Measurements from ENCODE around the gene EDN2. TPM values are rescaled to one million over a fixed set of nuclear protein-coding genes. Genes with fewer than 3 reads are reported as not detected.

The EDN2 gene
- total RNA-seq, 1 donor from 2014 or later, result not detected

GRCh38 chr1:41444246-41444645, 40.2 kb downstream of the EDN2 start:
- Histone ChIP-seq H3K27me3 (ENCODE audit: control insufficient read depth, insufficient read depth, low read length) (no peaks in the 10 kb centered on the region), H3K4me3 (ENCODE audit: low read depth, low read length) (no peak overlapping the region), H3K36me3 (ENCODE audit: control insufficient read depth, insufficient read depth, low read length) (no peaks in the 10 kb centered on the region)
- DNase-seq (ENCODE audit: low read depth), result no peak
- TF ChIP-seq, protein P1, sequence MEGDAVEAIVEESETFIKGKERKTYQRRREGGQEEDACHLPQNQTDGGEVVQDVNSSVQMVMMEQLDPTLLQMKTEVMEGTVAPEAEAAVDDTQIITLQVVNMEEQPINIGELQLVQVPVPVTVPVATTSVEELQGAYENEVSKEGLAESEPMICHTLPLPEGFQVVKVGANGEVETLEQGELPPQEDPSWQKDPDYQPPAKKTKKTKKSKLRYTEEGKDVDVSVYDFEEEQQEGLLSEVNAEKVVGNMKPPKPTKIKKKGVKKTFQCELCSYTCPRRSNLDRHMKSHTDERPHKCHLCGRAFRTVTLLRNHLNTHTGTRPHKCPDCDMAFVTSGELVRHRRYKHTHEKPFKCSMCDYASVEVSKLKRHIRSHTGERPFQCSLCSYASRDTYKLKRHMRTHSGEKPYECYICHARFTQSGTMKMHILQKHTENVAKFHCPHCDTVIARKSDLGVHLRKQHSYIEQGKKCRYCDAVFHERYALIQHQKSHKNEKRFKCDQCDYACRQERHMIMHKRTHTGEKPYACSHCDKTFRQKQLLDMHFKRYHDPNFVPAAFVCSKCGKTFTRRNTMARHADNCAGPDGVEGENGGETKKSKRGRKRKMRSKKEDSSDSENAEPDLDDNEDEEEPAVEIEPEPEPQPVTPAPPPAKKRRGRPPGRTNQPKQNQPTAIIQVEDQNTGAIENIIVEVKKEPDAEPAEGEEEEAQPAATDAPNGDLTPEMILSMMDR (IDR thresholded peaks at IDR 0.05; ENCODE audit: insufficient read depth, low read length, poor library complexity, severe bottlenecking), result peak; percentile 16

GRCh38 chr1:41442697-41443251, 41.7 kb downstream of the EDN2 start:
- no peaks in the 10 kb centered on the region for H3K27me3 ChIP-seq (ENCODE audit: control insufficient read depth, insufficient read depth, low read length)
- no peak for DNase-seq (ENCODE audit: low read depth)
- TF ChIP-seq, protein P1 (IDR thresholded peaks at IDR 0.05; ENCODE audit: insufficient read depth, low read length, poor library complexity, severe bottlenecking), result no peak
- no peak overlapping the region for H3K4me3 ChIP-seq (ENCODE audit: low read depth, low read length)
- H3K36me3 ChIP-seq (ENCODE audit: control insufficient read depth, insufficient read depth, low read length), result no peaks in the 10 kb centered on the region

GRCh38 chr1:41440321-41441085, 44.0 kb downstream of the EDN2 start:
- DNase-seq (ENCODE audit: low read depth), result no peak

DNA sequence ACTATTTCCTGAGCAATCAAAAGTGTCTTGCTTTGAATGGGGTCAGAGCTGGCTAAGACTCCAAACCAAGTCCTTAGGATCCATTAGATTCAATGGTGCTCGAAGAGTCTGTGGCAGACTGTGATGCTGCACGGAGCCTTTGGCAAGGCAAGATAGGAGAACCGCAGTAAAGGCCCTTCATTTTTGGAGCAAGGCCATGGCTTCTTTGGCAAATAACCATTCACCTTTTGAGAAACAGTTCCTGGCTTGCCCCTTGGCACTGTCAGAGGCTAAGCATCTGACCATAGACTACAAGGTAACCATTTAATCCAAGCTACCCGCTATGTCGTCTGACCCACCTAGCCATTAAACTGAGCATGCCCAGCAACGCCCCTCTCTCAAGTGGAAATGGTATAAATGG, 45.2 kb downstream of the EDN2 start:
- TF ChIP-seq, protein P1 (IDR thresholded peaks at IDR 0.05; ENCODE audit: insufficient read depth, low read length, poor library complexity, severe bottlenecking), result no peak
- H3K4me3 ChIP-seq (ENCODE audit: low read depth, low read length), result no peak overlapping the region

More at GRCh38 chr1:41440321-41441085, 44.0 kb downstream of the EDN2 start:
- TF ChIP-seq, protein P1 (IDR thresholded peaks at IDR 0.05; ENCODE audit: insufficient read depth, low read length, poor library complexity, severe bottlenecking), result no peak
- H3K27me3 ChIP-seq (ENCODE audit: control insufficient read depth, insufficient read depth, low read length), result no peaks in the 10 kb centered on the region
- no peaks in the 10 kb centered on the region for H3K36me3 ChIP-seq (ENCODE audit: control insufficient read depth, insufficient read depth, low read length)
- H3K4me3 ChIP-seq (ENCODE audit: low read depth, low read length), result no peak overlapping the region

GRCh38 chr1:41438711-41439110, 45.8 kb downstream of the EDN2 start:
- Histone ChIP-seq H3K4me3 (ENCODE audit: low read depth, low read length) (no peak overlapping the region), H3K27me3 (ENCODE audit: control insufficient read depth, insufficient read depth, low read length) (no peaks in the 10 kb centered on the region), H3K36me3 (ENCODE audit: control insufficient read depth, insufficient read depth, low read length) (no peaks in the 10 kb centered on the region)
- TF ChIP-seq, protein P1 (IDR thresholded peaks at IDR 0.05; ENCODE audit: insufficient read depth, low read length, poor library complexity, severe bottlenecking), result no peak
- DNase-seq (ENCODE audit: low read depth), result no peak

More for the DNA sequence above, 45.2 kb downstream of the EDN2 start:
- no peak for DNase-seq (ENCODE audit: low read depth)
- Histone ChIP-seq H3K27me3 (ENCODE audit: control insufficient read depth, insufficient read depth, low read length) (no peaks in the 10 kb centered on the region), H3K36me3 (ENCODE audit: control insufficient read depth, insufficient read depth, low read length) (no peaks in the 10 kb centered on the region)

Measured in kidney epithelial cell (primary cell).